ENCODE results near the gene PIM2. TPM values are rescaled to one million over a fixed set of nuclear protein-coding genes. Genes with fewer than 3 reads are reported as not detected.

PIM2 gene
- 6.6 TPM for polyA plus RNA-seq (ENCODE audit: insufficient read length)
- long read RNA-seq, donor 1, partial matches to known transcripts: 0 of 2 reads
- long read RNA-seq, donor 1, other reads (novel, unspliced or antisense): 0 of 2 reads
- long read RNA-seq, donor 2, partial matches to known transcripts: 0 of 1 reads
- long read RNA-seq, donor 2, other reads (novel, unspliced or antisense): 0 of 1 reads
- long read RNA-seq, donor 3, partial matches to known transcripts: 0 of 3 reads
- long read RNA-seq, donor 3, other reads (novel, unspliced or antisense): 0 of 3 reads
- long read RNA-seq, donor 4: 0 reads
- long read RNA-seq, donor 5, partial matches to known transcripts: 0 of 1 reads
- long read RNA-seq, donor 5, other reads (novel, unspliced or antisense): 0 of 1 reads
- long read RNA-seq, donor 6, partial matches to known transcripts: 0 of 1 reads
- long read RNA-seq, donor 6, other reads (novel, unspliced or antisense): 0 of 1 reads
- long read RNA-seq, donor 7, partial matches to known transcripts: 0 of 4 reads
- long read RNA-seq, donor 7, other reads (novel, unspliced or antisense): 0 of 4 reads
- long read RNA-seq, donor 8, partial matches to known transcripts: 0 of 1 reads
- long read RNA-seq, donor 8, other reads (novel, unspliced or antisense): 0 of 1 reads

- DNase-seq: peak; percentile 81
Observed at GRCh38 chrX:48918643-48919340, at the start of gene PIM2. TSS of gene PIM2 (minus strand) at chrX:48919024. CDS start at chrX:48918834, 190 bp downstream.

- no peak for DNase-seq
Observed at GRCh38 chrX:48968377-48968776, 49.6 kb upstream of the PIM2 start.

GRCh38 chrX:48966796-48967579 is 48.2 kb upstream of the PIM2 start:
- no peak for DNase-seq

GRCh38 chrX:48965959-48966358 is 47.1 kb upstream of the PIM2 start:
- DNase-seq: no peak

GRCh38 chrX:48961585-48962091 is 42.8 kb upstream of the PIM2 start:
- DNase-seq: no peak

GRCh38 chrX:48960291-48960690 is 41.5 kb upstream of the PIM2 start:
- DNase-seq: no peak

GRCh38 chrX:48958635-48959094 is 39.8 kb upstream of the PIM2 start:
- DNase-seq: no peak

GRCh38 chrX:48957827-48958634 is 39.2 kb upstream of the PIM2 start:
- peak; percentile 91 for DNase-seq

GRCh38 chrX:48957477-48957826 is 38.6 kb upstream of the PIM2 start, which contains the start of gene OTUD5:
TSS of gene OTUD5 (minus strand) at chrX:48957607. CDS start at chrX:48957570, 37 bp downstream.
- no peak for DNase-seq

GRCh38 chrX:48956728-48957414 is 38.0 kb upstream of the PIM2 start:
- no peak for DNase-seq

- DNase-seq: no peak
Observed at GRCh38 chrX:48948589-48948988, 29.8 kb upstream of the PIM2 start.

- DNase-seq: no peak
Observed at GRCh38 chrX:48945517-48946348, 26.9 kb upstream of the PIM2 start.

GRCh38 chrX:48942895-48943294 is 24.1 kb upstream of the PIM2 start:
- no peak for DNase-seq

- no peak for DNase-seq
Observed at GRCh38 chrX:48940404-48940955, 21.7 kb upstream of the PIM2 start.

- no peak for DNase-seq
Observed at GRCh38 chrX:48939524-48940228, 20.9 kb upstream of the PIM2 start.

GRCh38 chrX:48938721-48939425 is 20.0 kb upstream of the PIM2 start:
- no peak for DNase-seq

GRCh38 chrX:48937054-48937907 is 18.5 kb upstream of the PIM2 start:
- no peak for DNase-seq
